ENCODE measurements around the gene TUBB4B.

GRCh38 chr9:137221506-137222111 is 19.5 kb upstream of the TUBB4B start:
- TF ChIP-seq, protein P1, sequence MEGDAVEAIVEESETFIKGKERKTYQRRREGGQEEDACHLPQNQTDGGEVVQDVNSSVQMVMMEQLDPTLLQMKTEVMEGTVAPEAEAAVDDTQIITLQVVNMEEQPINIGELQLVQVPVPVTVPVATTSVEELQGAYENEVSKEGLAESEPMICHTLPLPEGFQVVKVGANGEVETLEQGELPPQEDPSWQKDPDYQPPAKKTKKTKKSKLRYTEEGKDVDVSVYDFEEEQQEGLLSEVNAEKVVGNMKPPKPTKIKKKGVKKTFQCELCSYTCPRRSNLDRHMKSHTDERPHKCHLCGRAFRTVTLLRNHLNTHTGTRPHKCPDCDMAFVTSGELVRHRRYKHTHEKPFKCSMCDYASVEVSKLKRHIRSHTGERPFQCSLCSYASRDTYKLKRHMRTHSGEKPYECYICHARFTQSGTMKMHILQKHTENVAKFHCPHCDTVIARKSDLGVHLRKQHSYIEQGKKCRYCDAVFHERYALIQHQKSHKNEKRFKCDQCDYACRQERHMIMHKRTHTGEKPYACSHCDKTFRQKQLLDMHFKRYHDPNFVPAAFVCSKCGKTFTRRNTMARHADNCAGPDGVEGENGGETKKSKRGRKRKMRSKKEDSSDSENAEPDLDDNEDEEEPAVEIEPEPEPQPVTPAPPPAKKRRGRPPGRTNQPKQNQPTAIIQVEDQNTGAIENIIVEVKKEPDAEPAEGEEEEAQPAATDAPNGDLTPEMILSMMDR (IDR thresholded peaks at IDR 0.05; ENCODE audit: low read length), result no peak
- TF ChIP-seq EZH2 (IDR thresholded peaks at IDR 0.05; ENCODE audit: borderline replicate concordance, low read length), result no peak
